Adrenal gland (tissue), 12 donors: ENCODE results near the gene POU2AF2. TPM values are rescaled to one million over a fixed set of nuclear protein-coding genes. Genes with fewer than 3 reads are reported as not detected.
A peak's percentile ranks its signal among the peaks of the same experiment; 100 is the strongest.

Experiments used
- DNase-seq, 7 donors: peaks; one replicate each; pipeline ENCODE4 v3.0.0-alpha.2; 2019 to 2020
- H3K27ac ChIP-seq, 5 donors: fragments of 200-600 bp; sonication (generic) in 4 of 5; 1 replicate in 3 of 5; 2 replicates in 2 of 5; pipeline versions ENCODE4 v1.5.1 to v1.8.0; 2016 to 2020; ENCODE audit warnings: mild to moderate bottlenecking in 1 of 5
- H3K27me3 ChIP-seq: fragments of 200-600 bp; 2 replicates; pipeline ENCODE4 v1.8.0; 2021
- H3K36me3 ChIP-seq, 2 donors: fragments of 200-600 bp; replicated peaks in 1 of 2; 1 replicate in 1 of 2; 2 replicates in 1 of 2; pipeline versions ENCODE4 v1.5.1 to v1.8.0; 2018 to 2022
- H3K4me1 ChIP-seq, 2 donors: fragments of 200-600 bp; replicated peaks in 1 of 2; 1 replicate in 1 of 2; 2 replicates in 1 of 2; pipeline versions ENCODE4 v1.5.1 to v1.8.0; 2018 to 2021
- H3K4me3 ChIP-seq, 4 donors: fragments of 200-600 bp; sonication (generic) in 3 of 4; one replicate each; pipeline ENCODE4 v1.5.1; 2016 to 2018
- H3K9me3 ChIP-seq, 3 donors: fragments of 200-600 bp; sonication (generic) in 1 of 3; replicated peaks in 1 of 3; 1 replicate in 2 of 3; 2 replicates in 1 of 3; pipeline versions ENCODE4 v1.5.1 to v1.8.0; 2016 to 2021
- POLR2A ChIP-seq, 2 donors: fragments of 450-650 bp; IDR thresholded peaks; one replicate each; pipeline ENCODE4 v1.6.1; 2017; ENCODE audit warnings: antibody characterized with exemption in 2 of 2, mild to moderate bottlenecking in 2 of 2, moderate library complexity in 1 of 2
- WGBS, 4 donors: extraction: QIAGEN DNeasy Blood & Tissue Kit in 2 of 4; methylation state at CpG; one replicate each; pipeline versions ENCODE4 v1.1.5 to v1.1.7; 2013 to 2017; 5-methylcytosine and 5-hydroxymethylcytosine counted together
- intact Hi-C, 2 donors: fragments of 100-400 bp; cut with DNase I; formaldehyde crosslinking; loops; one replicate each; pipeline versions ENCODE4 v1.14.1 to v1.15.0; 2022 to 2023
- polyA plus RNA-seq, 3 donors: library from polyadenylated mRNA; stranded (reverse); fragments of 200-250 nt in 2 of 3; fragments of 350-450 nt in 1 of 3; fragmentation: Illumina TruSeq in 1 of 3; extraction: RNeasy Lipid Tissue Mini Kit (QIAGEN cat#74804) in 1 of 3; gene quantifications; one replicate each; pipeline ENCODE4 v1.2.3, GENCODE V29; 2013 to 2014
- total RNA-seq, 9 donors: library from RNA; depleted of rRNA in 4 of 9; stranded (reverse); fragments of >200 nt in 4 of 9; fragments of 120-200 nt in 1 of 9; fragmentation: NEBNext Ultra II Directional in 1 of 9; extraction: Animal tissue kit (Norgen Biotek cat#: 25700) in 1 of 9; gene quantifications; one replicate each; pipeline versions ENCODE4 v1.1.0 to v1.2.4, GENCODE V29; 2013 to 2023
- TF ChIP-seq, protein P1 (sequence below), 6 experiments: fragments of 450-650 bp in 4 of 6; fragments of 200-600 bp in 2 of 6; sonication (generic) in 1 of 6; IDR thresholded peaks; 1 replicate in 5 of 6; 2 replicates in 1 of 6; pipeline versions ENCODE4 v1.5.1 to v1.8.0; 2016 to 2021; ENCODE audit warnings: antibody characterized with exemption in 6 of 6, mild to moderate bottlenecking in 2 of 6, moderate library complexity in 1 of 6
- donor health status: healthy with polysubstance abuse.
- donor health status: Bipolar disorder and iron deficiency.
- donor health status: DM: yes; HTN: yes; CAD: no.
- donor health status: DM: no; HTN: no; CAD: no.
- donor health status: DM: no; HTN: no; CAD: no.
- donor health status: DM: yes; HTN: yes; CAD: no.

Gene POU2AF2
- total and polyA plus RNA-seq, 12 donors, result 0.13 TPM; not detected in 11

DNA sequence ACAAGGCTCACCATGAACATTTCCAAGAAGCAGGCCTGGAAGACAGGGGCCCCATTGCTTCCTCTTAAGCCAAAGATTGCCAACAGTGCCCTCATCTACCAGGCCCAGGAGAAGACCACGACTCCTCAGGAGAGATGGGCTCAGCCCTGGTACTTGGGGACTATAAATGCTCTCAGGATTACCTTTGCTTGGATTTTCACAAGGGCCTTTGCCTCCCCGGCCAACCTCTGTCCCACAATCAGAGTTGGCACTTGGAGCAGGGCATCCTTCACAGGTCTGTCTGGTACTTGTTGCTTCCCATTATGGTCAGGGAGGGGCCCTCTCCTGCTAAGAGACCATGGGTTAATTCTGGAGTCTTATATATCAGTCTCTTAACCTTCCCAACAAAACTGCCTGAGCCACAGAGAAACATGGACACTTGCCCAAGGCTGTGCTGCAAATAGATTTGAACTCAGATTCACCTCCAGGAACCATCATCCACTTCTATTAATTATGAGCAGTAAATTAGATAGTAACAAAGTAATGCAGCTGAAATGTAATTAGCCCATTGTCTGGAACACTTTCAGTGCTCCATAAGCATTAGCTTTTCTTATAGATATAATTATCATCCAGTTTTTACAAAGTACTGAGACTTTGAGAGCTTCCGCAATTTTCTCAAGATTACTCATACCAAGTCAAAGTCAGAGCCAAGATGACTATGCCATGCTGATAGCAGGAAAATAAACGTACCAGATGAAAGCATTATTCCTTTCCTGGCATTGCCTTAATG lies 86.4 kb downstream of the POU2AF2 start:
- Histone ChIP-seq H3K4me3 (no peak overlapping the region), H3K36me3 (no peaks in the 10 kb centered on the region), H3K9me3 (no peaks in the 10 kb centered on the region), H3K4me1 (peaks cover 35 to 55% of the 10 kb centered on the region in 2 donors), H3K27me3 (no peaks in the 10 kb centered on the region), H3K27ac (peak overlapping the region in 4 of 5 donors; percentile 30 to 79 (median 72))
- intact Hi-C loops, result no loop called here
- WGBS, 4 donors, result 30 to 51% (median 44%) methylated on average over 2 to 4 of the region's 4 CpGs
- TF ChIP-seq, protein P1, sequence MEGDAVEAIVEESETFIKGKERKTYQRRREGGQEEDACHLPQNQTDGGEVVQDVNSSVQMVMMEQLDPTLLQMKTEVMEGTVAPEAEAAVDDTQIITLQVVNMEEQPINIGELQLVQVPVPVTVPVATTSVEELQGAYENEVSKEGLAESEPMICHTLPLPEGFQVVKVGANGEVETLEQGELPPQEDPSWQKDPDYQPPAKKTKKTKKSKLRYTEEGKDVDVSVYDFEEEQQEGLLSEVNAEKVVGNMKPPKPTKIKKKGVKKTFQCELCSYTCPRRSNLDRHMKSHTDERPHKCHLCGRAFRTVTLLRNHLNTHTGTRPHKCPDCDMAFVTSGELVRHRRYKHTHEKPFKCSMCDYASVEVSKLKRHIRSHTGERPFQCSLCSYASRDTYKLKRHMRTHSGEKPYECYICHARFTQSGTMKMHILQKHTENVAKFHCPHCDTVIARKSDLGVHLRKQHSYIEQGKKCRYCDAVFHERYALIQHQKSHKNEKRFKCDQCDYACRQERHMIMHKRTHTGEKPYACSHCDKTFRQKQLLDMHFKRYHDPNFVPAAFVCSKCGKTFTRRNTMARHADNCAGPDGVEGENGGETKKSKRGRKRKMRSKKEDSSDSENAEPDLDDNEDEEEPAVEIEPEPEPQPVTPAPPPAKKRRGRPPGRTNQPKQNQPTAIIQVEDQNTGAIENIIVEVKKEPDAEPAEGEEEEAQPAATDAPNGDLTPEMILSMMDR (IDR thresholded peaks at IDR 0.05), result no peak
- no peak for TF ChIP-seq POLR2A (IDR thresholded peaks at IDR 0.05)
- peak; percentile 61 to 80 (median 70) for DNase-seq

DNA sequence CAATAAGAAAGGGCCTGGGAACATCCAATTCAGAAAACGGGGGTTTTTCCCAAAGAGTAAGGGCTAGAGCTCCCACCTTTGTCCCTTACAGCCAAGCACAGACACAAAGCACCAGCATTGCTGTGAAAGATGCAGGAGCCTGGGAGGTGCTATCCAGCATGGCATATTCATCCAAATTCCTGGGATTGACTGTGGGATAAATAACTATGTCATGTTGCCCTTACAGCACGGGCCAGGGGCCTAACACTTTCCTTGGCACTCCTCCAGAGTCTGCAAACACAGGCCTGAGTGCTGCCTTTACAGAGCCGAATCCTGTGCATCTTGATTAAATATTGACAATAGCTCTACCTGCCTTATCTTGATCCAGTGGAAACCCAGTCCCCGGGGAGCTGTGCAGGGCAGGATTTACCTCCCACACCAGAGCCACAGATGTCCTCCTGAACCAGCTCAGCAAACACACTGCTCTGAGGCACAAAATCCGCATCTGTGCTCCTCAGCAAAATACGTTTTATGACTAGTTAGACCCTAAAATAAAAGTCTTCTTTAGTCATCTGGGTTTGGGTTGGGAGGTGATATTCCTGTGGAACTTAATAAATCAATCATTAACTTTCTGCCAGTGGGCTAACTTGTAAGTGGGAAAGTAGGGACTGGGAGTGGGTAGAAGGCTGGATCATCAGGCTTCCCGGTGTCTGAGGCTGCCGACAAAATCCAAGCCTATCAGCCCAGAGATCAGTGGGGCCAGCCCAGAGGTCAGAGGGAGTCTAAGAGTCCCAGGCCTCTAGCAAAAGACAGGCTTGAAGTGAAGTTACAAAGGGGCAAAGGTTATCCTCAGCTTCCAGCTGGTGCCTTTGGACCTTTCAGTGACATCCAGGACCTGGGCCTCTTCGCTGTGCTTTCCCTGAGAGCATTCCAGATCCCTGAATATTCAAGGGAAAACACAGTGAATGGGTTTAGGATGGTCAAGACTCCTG lies 89.3 kb downstream of the POU2AF2 start:
- 73 to 87% (median 76%) methylated on average over 8 to 9 of the region's 9 CpGs for WGBS, 4 donors
- DNase-seq, result no peak
- H3K4me1 ChIP-seq, result peaks cover 27 to 39% of the 10 kb centered on the region in 2 donors
- TF ChIP-seq, protein P1 (IDR thresholded peaks at IDR 0.05), result no peak
- TF ChIP-seq POLR2A (IDR thresholded peaks at IDR 0.05), result no peak
- no peak overlapping the region for H3K27ac ChIP-seq
- H3K36me3 ChIP-seq, result no peaks in the 10 kb centered on the region
- intact Hi-C loops, result no loop called here
- no peak overlapping the region for H3K4me3 ChIP-seq
- H3K27me3 ChIP-seq, result no peaks in the 10 kb centered on the region
- H3K9me3 ChIP-seq, result peaks cover 5 to 10% (median 5%) of the 10 kb centered on the region in 3 donors

DNA sequence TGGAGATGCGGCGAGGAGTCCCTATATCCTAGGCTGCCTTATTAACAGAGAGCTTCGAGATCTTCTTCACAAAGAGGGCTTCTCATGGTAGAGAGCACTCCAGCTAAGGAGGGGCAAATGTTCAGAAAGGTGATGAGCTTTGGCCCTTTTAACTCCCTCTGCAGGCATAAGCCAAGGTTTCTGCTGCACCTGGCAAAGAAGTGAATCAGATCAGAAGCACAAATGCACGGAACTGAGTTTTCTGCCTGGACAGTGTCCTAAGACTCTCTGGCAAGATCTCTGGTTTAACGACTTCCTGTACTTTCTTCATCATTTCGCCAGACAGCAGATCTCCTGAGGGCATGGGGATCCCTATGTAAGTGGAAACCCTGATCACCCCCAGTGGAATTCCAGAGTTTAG lies 90.0 kb downstream of the POU2AF2 start:
- no peak for DNase-seq
- TF ChIP-seq, protein P1 (IDR thresholded peaks at IDR 0.05), result no peak
- no peak overlapping the region for H3K4me3 ChIP-seq
- no peak overlapping the region for H3K27ac ChIP-seq
- H3K9me3 ChIP-seq, result peaks cover 6 to 11% (median 8%) of the 10 kb centered on the region in 3 donors
- peaks cover 20 to 33% of the 10 kb centered on the region in 2 donors for H3K4me1 ChIP-seq
- no peaks in the 10 kb centered on the region for H3K27me3 ChIP-seq
- intact Hi-C loops, result no loop called here
- 76 to 92% (median 80%) methylated on average over 6 of the region's 6 CpGs for WGBS, 4 donors
- no peaks in the 10 kb centered on the region for H3K36me3 ChIP-seq

Other genes starting within 250 kb of the POU2AF2 start
- 1 to 10 TPM in 6 of 9 donors, under 1 TPM in 2, not detected in 1; 0.28 to 4.2 (median 1.8) TPM for gene POU2AF3, start 52.8 kb downstream of the POU2AF2 start, total RNA-seq
- gene POU2AF3, start 52.8 kb downstream of the POU2AF2 start, polyA plus RNA-seq, result 1 to 10 TPM in 2 of 3 donors, under 1 TPM in 1; 0.81 to 4.8 (median 2.9) TPM
- under 1 TPM in 3 of 9 donors, not detected in 6; 0.18 to 0.71 (median 0.38) TPM for gene POU2AF1, start 133.6 kb downstream of the POU2AF2 start, total RNA-seq
- 1 to 10 TPM in 1 of 3 donors, under 1 TPM in 2; 0.03 to 1.7 (median 0.80) TPM for gene POU2AF1, start 133.6 kb downstream of the POU2AF2 start, polyA plus RNA-seq